K562 (cell line): ENCODE results near the gene ASPRV1. TPM values are rescaled to one million over a fixed set of nuclear protein-coding genes. Genes with fewer than 3 reads are reported as not detected.

Experiments
- BCOR ChIP-seq: fragments of 450-650 bp; IDR thresholded peaks from 2 replicates; pipeline ENCODE4 v1.6.1; 2016
- FOXJ2 ChIP-seq: fragments of 200-800 bp; sonication (Bioruptor generic); IDR thresholded peaks from 2 replicates; pipeline ENCODE4 v1.6.1; 2016; ENCODE audit warnings: missing genetic modification characterization, missing compliant biosample characterization
- MTA1 ChIP-seq: fragments of 450-650 bp; IDR thresholded peaks from 2 replicates; pipeline ENCODE4 v1.6.1; 2017; ENCODE audit warnings: borderline replicate concordance
- RFX1 ChIP-seq: fragments of 450-650 bp; IDR thresholded peaks from 2 replicates; pipeline ENCODE4 v1.6.1; 2016; ENCODE audit warnings: mild to moderate bottlenecking, moderate library complexity
- SMARCA4 ChIP-seq: fragments of 450-650 bp; IDR thresholded peaks from 2 replicates; pipeline ENCODE4 v1.6.1; 2016
- ZNF282 ChIP-seq: sonication (generic); formaldehyde crosslinking; IDR thresholded peaks from 2 replicates; pipeline ENCODE4 v1.8.1; 2023; ENCODE audit warnings: missing genetic modification reagents
- polyA plus RNA-seq, 8 experiments: library from polyadenylated mRNA; depleted of rRNA in 4 of 8; stranded (reverse) in 5 of 8; unstranded in 3 of 8; fragments of >200 nt; fragmentation: Nextera tagmentation in 2 of 8; fragmentation: Illumina TruSeq in 1 of 8; extraction: Ambion mirVana in 2 of 8; extraction: Trizol in 1 of 8; gene quantifications; 2 replicates each; pipeline versions ENCODE4 v1.2.1 to v1.2.3, GENCODE V29; 2011 to 2014; ENCODE audit warnings: inconsistent platforms in 1 of 8, missing spikeins in 1 of 8
- total RNA-seq, 7 experiments: library from RNA; depleted of rRNA in 6 of 7; stranded (reverse); fragments of >200 nt in 6 of 7; fragmentation: Illumina TruSeq in 2 of 7; extraction: Trizol in 2 of 7; gene quantifications; 2 replicates each; pipeline versions ENCODE4 v1.2.1 to v1.2.3, GENCODE V29; 2011 to 2021; ENCODE audit warnings: low replicate concordance in 1 of 7
- TF ChIP-seq, protein P1 (sequence below): fragments of 250-450 bp; sonication (Bioruptor Pico); IDR thresholded peaks from 2 replicates; pipeline ENCODE4 v1.4.0; 2020
- TF ChIP-seq, protein P2 (sequence below): IDR thresholded peaks from 2 replicates; pipeline ENCODE4 v1.6.1; 2014; ENCODE audit warnings: antibody characterized with exemption
- TF ChIP-seq, protein P3 (sequence below), 2 experiments: fragments of 450-650 bp; IDR thresholded peaks; 2 replicates each; pipeline ENCODE4 v1.6.1; 2016
- TF ChIP-seq, protein P4 (sequence below), 2 experiments: fragments of 450-650 bp; formaldehyde crosslinking in 1 of 2; IDR thresholded peaks; 2 replicates each; pipeline versions ENCODE4 v1.4.0 to v1.6.1; 2014 to 2020; ENCODE audit warnings: mild to moderate bottlenecking in 2 of 2, borderline replicate concordance in 1 of 2, low read depth in 1 of 2

Gene ASPRV1
- total and polyA plus RNA-seq, 9 of the 15 experiments (the other 6 are each of a cell fraction or from before 2014, with no cell fraction given), result 0.17 to 0.72 (median 0.47) TPM; not detected in 1

DNA sequence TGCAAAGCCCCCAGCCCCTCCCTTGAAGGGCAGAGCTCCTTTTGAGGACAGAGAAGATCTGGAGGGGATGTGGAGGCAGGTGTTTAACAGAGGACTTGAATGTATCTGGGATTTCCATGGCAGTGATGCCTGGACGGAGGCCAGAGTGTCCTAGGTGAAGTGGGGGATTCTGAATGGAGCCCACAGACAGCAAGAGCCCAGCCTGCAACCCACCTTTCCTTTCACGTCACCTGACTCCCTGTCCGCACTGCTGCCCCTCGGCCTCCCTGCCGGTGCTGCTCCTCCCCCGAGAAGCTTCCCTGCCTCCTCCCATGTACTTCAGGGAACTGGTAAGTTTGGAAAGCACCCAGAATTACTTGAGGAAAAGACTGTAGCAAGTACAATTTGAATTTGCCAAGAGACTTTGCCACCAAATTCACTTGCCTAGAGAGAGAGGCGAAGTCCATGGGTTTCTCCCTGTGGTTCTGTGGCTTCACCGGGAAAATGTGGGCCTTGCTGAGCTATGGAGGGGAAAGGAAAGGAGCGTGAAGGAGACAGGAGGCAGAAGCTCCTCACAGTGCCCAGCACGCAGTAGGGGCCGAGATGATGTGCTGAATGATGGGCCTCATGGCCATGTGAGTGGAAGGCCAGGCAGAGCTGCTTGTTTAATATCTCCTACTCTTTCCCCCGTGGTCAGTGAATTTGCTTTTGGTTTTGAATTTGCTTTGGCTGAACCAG is 13.9 kb upstream of the ASPRV1 start (continued):
- TF ChIP-seq, protein P1, sequence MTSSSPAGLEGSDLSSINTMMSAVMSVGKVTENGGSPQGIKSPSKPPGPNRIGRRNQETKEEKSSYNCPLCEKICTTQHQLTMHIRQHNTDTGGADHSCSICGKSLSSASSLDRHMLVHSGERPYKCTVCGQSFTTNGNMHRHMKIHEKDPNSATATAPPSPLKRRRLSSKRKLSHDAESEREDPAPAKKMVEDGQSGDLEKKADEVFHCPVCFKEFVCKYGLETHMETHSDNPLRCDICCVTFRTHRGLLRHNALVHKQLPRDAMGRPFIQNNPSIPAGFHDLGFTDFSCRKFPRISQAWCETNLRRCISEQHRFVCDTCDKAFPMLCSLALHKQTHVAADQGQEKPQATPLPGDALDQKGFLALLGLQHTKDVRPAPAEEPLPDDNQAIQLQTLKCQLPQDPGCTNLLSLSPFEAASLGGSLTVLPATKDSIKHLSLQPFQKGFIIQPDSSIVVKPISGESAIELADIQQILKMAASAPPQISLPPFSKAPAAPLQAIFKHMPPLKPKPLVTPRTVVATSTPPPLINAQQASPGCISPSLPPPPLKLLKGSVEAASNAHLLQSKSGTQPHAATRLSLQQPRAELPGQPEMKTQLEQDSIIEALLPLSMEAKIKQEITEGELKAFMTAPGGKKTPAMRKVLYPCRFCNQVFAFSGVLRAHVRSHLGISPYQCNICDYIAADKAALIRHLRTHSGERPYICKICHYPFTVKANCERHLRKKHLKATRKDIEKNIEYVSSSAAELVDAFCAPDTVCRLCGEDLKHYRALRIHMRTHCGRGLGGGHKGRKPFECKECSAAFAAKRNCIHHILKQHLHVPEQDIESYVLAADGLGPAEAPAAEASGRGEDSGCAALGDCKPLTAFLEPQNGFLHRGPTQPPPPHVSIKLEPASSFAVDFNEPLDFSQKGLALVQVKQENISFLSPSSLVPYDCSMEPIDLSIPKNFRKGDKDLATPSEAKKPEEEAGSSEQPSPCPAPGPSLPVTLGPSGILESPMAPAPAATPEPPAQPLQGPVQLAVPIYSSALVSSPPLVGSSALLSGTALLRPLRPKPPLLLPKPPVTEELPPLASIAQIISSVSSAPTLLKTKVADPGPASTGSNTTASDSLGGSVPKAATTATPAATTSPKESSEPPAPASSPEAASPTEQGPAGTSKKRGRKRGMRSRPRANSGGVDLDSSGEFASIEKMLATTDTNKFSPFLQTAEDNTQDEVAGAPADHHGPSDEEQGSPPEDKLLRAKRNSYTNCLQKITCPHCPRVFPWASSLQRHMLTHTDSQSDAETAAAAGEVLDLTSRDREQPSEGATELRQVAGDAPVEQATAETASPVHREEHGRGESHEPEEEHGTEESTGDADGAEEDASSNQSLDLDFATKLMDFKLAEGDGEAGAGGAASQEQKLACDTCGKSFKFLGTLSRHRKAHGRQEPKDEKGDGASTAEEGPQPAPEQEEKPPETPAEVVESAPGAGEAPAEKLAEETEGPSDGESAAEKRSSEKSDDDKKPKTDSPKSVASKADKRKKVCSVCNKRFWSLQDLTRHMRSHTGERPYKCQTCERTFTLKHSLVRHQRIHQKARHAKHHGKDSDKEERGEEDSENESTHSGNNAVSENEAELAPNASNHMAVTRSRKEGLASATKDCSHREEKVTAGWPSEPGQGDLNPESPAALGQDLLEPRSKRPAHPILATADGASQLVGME (CRISPR knock-in tag), result no peak
- TF ChIP-seq SMARCA4 (no peak), MTA1 (no peak), ZNF282 (CRISPR knock-in tag) (no peak), BCOR (no peak), RFX1 (no peak), FOXJ2 (tag) (no peak)
- TF ChIP-seq, protein P2, sequence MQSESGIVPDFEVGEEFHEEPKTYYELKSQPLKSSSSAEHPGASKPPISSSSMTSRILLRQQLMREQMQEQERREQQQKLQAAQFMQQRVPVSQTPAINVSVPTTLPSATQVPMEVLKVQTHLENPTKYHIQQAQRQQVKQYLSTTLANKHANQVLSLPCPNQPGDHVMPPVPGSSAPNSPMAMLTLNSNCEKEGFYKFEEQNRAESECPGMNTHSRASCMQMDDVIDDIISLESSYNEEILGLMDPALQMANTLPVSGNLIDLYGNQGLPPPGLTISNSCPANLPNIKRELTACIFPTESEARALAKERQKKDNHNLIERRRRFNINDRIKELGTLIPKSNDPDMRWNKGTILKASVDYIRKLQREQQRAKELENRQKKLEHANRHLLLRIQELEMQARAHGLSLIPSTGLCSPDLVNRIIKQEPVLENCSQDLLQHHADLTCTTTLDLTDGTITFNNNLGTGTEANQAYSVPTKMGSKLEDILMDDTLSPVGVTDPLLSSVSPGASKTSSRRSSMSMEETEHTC, result no peak
- TF ChIP-seq, protein P3, sequence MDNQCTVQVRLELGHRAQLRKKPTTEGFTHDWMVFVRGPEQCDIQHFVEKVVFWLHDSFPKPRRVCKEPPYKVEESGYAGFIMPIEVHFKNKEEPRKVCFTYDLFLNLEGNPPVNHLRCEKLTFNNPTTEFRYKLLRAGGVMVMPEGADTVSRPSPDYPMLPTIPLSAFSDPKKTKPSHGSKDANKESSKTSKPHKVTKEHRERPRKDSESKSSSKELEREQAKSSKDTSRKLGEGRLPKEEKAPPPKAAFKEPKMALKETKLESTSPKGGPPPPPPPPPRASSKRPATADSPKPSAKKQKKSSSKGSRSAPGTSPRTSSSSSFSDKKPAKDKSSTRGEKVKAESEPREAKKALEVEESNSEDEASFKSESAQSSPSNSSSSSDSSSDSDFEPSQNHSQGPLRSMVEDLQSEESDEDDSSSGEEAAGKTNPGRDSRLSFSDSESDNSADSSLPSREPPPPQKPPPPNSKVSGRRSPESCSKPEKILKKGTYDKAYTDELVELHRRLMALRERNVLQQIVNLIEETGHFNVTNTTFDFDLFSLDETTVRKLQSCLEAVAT (IDR thresholded peaks at IDR 0.05), result no peak; a peak in 1 of 4 replicates
- TF ChIP-seq, protein P4, sequence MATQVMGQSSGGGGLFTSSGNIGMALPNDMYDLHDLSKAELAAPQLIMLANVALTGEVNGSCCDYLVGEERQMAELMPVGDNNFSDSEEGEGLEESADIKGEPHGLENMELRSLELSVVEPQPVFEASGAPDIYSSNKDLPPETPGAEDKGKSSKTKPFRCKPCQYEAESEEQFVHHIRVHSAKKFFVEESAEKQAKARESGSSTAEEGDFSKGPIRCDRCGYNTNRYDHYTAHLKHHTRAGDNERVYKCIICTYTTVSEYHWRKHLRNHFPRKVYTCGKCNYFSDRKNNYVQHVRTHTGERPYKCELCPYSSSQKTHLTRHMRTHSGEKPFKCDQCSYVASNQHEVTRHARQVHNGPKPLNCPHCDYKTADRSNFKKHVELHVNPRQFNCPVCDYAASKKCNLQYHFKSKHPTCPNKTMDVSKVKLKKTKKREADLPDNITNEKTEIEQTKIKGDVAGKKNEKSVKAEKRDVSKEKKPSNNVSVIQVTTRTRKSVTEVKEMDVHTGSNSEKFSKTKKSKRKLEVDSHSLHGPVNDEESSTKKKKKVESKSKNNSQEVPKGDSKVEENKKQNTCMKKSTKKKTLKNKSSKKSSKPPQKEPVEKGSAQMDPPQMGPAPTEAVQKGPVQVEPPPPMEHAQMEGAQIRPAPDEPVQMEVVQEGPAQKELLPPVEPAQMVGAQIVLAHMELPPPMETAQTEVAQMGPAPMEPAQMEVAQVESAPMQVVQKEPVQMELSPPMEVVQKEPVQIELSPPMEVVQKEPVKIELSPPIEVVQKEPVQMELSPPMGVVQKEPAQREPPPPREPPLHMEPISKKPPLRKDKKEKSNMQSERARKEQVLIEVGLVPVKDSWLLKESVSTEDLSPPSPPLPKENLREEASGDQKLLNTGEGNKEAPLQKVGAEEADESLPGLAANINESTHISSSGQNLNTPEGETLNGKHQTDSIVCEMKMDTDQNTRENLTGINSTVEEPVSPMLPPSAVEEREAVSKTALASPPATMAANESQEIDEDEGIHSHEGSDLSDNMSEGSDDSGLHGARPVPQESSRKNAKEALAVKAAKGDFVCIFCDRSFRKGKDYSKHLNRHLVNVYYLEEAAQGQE (IDR thresholded peaks at IDR 0.05; ENCODE audit: borderline replicate concordance), result no peak
- TF ChIP-seq, protein P4 (CRISPR knock-in tag; IDR thresholded peaks at IDR 0.05; ENCODE audit: low read depth), result no peak
